Chondrocyte (in vitro differentiated cells): Measurements from ENCODE around the gene STARD10. TPM values are rescaled to one million over a fixed set of nuclear protein-coding genes. Genes with fewer than 3 reads are reported as not detected.
A peak's percentile ranks its signal among the peaks of the same experiment; 100 is the strongest.

Source experiments
- DNase-seq: peaks from one replicate; pipeline ENCODE4 v3.0.0; 2021; ENCODE audit warnings: mixed read lengths, low spot score
- H3K27ac Mint-ChIP-seq: one replicate; pipeline ENCODE4 v1.8.0; 2021; ENCODE audit warnings: mild to moderate bottlenecking, moderate library complexity, mixed read lengths; ENCODE audit not compliant: unreplicated experiment
- H3K27me3 Mint-ChIP-seq: 2 replicates; pipeline ENCODE4 v1.8.0; 2021; ENCODE audit warnings: low read depth, mixed read lengths
- H3K36me3 Mint-ChIP-seq: 2 replicates; pipeline ENCODE4 v1.8.0; 2021; ENCODE audit warnings: low read depth, mixed read lengths
- H3K4me1 Mint-ChIP-seq: 2 replicates; pipeline ENCODE4 v1.8.0; 2021; ENCODE audit warnings: low read depth, mild to moderate bottlenecking, mixed read lengths
- H3K4me3 Mint-ChIP-seq: one replicate; pipeline ENCODE4 v1.8.0; 2021; ENCODE audit warnings: mild to moderate bottlenecking, moderate library complexity, mixed read lengths; ENCODE audit not compliant: unreplicated experiment
- H3K9me3 Mint-ChIP-seq: 2 replicates; pipeline ENCODE4 v1.8.0; 2021; ENCODE audit warnings: low read depth, mixed read lengths
- total RNA-seq: library from RNA; stranded (reverse); gene quantifications from 3 replicates; pipeline ENCODE4 v1.2.1, GENCODE V29; 2021
- TF ChIP-seq, protein P1 (sequence below): fragments of 200-600 bp; sonication (generic); IDR thresholded peaks from 2 replicates; pipeline ENCODE4 v1.5.0; 2021; ENCODE audit warnings: antibody characterized with exemption, mild to moderate bottlenecking, moderate library complexity

The STARD10 gene
- total RNA-seq, 1 donor from 2014 or later: 79.4 TPM

DNA sequence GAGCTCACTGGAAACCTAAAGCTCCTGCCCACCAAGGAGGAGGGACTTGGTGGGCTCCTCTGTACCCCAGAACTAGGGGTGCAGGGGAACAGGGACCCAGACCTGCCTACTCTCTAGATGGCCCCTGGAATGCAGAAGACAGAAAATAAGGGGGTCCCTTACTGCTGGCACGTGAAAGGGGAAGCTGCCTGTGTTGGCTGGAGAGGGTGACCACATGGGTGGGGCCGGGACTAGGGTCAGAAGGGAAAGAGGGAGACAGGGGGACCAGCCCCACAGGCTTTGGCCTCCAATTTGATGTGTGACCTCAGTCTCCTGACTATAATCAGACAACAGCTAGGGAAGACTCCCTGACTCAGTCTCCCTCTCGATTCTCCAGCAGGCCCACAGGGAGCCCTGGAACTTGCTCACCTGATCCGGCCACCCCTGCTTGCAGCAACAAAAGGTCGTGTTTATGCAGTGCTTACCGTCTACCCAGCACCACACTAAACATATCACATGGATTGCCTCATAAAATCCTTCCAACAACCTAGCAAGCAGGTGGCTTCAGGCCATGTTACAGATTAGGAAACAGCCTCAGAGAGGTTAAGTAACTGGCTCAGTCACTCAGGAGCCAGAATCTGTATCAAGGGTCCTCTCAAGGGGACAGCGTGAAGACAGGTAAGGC, 51.9 kb downstream of the STARD10 start:
- DNase-seq: no peak
- no peaks in the 10 kb centered on the region for H3K36me3 Mint-ChIP-seq
- no peak overlapping the region for H3K4me3 Mint-ChIP-seq
- no peaks in the 10 kb centered on the region for H3K9me3 Mint-ChIP-seq
- TF ChIP-seq, protein P1, sequence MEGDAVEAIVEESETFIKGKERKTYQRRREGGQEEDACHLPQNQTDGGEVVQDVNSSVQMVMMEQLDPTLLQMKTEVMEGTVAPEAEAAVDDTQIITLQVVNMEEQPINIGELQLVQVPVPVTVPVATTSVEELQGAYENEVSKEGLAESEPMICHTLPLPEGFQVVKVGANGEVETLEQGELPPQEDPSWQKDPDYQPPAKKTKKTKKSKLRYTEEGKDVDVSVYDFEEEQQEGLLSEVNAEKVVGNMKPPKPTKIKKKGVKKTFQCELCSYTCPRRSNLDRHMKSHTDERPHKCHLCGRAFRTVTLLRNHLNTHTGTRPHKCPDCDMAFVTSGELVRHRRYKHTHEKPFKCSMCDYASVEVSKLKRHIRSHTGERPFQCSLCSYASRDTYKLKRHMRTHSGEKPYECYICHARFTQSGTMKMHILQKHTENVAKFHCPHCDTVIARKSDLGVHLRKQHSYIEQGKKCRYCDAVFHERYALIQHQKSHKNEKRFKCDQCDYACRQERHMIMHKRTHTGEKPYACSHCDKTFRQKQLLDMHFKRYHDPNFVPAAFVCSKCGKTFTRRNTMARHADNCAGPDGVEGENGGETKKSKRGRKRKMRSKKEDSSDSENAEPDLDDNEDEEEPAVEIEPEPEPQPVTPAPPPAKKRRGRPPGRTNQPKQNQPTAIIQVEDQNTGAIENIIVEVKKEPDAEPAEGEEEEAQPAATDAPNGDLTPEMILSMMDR: no peak
- peaks cover 32% of the 10 kb centered on the region for H3K4me1 Mint-ChIP-seq
- H3K27ac Mint-ChIP-seq: peak overlapping the region; percentile 17
- H3K27me3 Mint-ChIP-seq: no peaks in the 10 kb centered on the region

DNA sequence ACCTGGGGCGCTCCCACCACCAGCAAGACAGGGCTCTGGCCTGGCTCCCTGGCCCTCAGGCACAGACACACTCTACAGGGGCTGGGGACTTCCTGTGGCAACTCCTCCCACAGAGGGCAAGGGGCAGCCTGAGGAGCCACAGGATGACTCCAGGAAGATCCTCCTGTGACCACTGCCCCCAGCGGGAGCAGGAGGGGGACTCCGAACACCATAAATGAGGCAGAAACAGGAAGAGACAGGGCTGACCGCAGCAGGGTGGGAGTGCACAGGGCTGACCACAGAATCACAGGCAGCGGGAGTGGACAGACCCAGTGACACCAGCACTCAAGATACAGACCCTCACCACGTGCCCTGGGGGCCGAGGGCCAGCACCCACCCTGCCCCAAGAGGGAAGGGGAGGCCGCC, 52.4 kb downstream of the STARD10 start:
- Mint-ChIP-seq H3K9me3 (no peaks in the 10 kb centered on the region), H3K4me3 (no peak overlapping the region), H3K27me3 (no peaks in the 10 kb centered on the region), H3K27ac (no peak overlapping the region), H3K4me1 (peaks cover 37% of the 10 kb centered on the region), H3K36me3 (no peaks in the 10 kb centered on the region)
- no peak for DNase-seq
- TF ChIP-seq, protein P1: no peak

- no peak for DNase-seq
- no peak overlapping the region for H3K27ac Mint-ChIP-seq
- TF ChIP-seq, protein P1: no peak
Observed at GRCh38 chr11:72740562-72741428, 53.1 kb downstream of the STARD10 start.

GRCh38 chr11:72740060-72740424, 53.8 kb downstream of the STARD10 start:
- H3K4me3 Mint-ChIP-seq: no peak overlapping the region

More at GRCh38 chr11:72740562-72741428, 53.1 kb downstream of the STARD10 start:
- Mint-ChIP-seq H3K4me3 (no peak overlapping the region), H3K36me3 (no peaks in the 10 kb centered on the region), H3K4me1 (peaks cover 41% of the 10 kb centered on the region), H3K9me3 (no peaks in the 10 kb centered on the region), H3K27me3 (no peaks in the 10 kb centered on the region)

More at GRCh38 chr11:72740060-72740424, 53.8 kb downstream of the STARD10 start:
- peaks cover 44% of the 10 kb centered on the region for H3K4me1 Mint-ChIP-seq
- no peaks in the 10 kb centered on the region for H3K9me3 Mint-ChIP-seq
- no peak overlapping the region for H3K27ac Mint-ChIP-seq
- no peak for DNase-seq
- H3K27me3 Mint-ChIP-seq: no peaks in the 10 kb centered on the region
- H3K36me3 Mint-ChIP-seq: no peaks in the 10 kb centered on the region
- TF ChIP-seq, protein P1: no peak
